ENCODE results near the gene CUEDC2. TPM values are rescaled to one million over a fixed set of nuclear protein-coding genes. Genes with fewer than 3 reads are reported as not detected.

The CUEDC2 gene
- total RNA-seq, 4 donors from 2014 or later = 5.2 to 35.2 (median 33.5) TPM

- peaks cover 0 to 81% (median 39%) of the 10 kb centered on the region in 4 donors for H3K36me3 ChIP-seq
- H3K27ac ChIP-seq = no peak overlapping the region
- H3K9me3 ChIP-seq = no peaks in the 10 kb centered on the region
- intact Hi-C loops (cut with DNase I; ENCODE audit: low total_unique reads) = no loop called here
- TF ChIP-seq EP300 (IDR thresholded peaks at IDR 0.05; ENCODE audit: low read depth) (no peak), POLR2A (IDR thresholded peaks at IDR 0.05) (no peak), POLR2AphosphoS5 (IDR thresholded peaks at IDR 0.05) (no peak), CTCF (IDR thresholded peaks at IDR 0.05) (no peak)
- H3K4me3 ChIP-seq = no peak overlapping the region
- H3K4me1 ChIP-seq = no peaks in the 10 kb centered on the region
- in situ Hi-C loops (cut with MboI; ENCODE audit: low pct_ligation_motif_present in 1 of 4, low pct_unique_long_range_greater_than_20kb in 1 of 4, low sequenced_read_pairs in 3 of 4) = loop anchor here in 1 of 4 donors (25.0 kb wide), 1 partner anchor 212 kb away; no protein-coding TSS in a partner anchor
- H3K27me3 ChIP-seq = no peaks in the 10 kb centered on the region
- DNase-seq = no peak
- 91 to 97% methylated on average over 5 to 7 of the region's 7 CpGs for WGBS, 2 donors (ENCODE audit: low coverage in 1 of 2)
Measured at GRCh38 chr10:102375250-102375649, 57.1 kb downstream of the CUEDC2 start.

Small RNA genes within 50 kb of the gene (small RNA-seq; reads per million reads assigned to genes)
- 2,900 to 6,899 (median 5,328) reads per million in 4 donors for gene MIR146B

Other genes starting within 250 kb of the CUEDC2 start
- not detected for gene ELOVL3, start 206.3 kb downstream of the CUEDC2 start, total RNA-seq
- gene PITX3, start 191.1 kb downstream of the CUEDC2 start, total RNA-seq = not detected
- 10 to 100 TPM; 60.5 to 97.6 (median 67.5) TPM for gene GBF1, start 187.0 kb downstream of the CUEDC2 start, total RNA-seq
- 10 to 100 TPM in 3 of 4 donors, 1 to 10 TPM in 1; 4.4 to 24.5 (median 17.8) TPM for gene NFKB2, start 36.9 kb downstream of the CUEDC2 start, total RNA-seq
- gene PSD, start 13.8 kb downstream of the CUEDC2 start, total RNA-seq = 10 to 100 TPM; 38.9 to 56.1 (median 49.4) TPM
- gene FBXL15, start 11.7 kb downstream of the CUEDC2 start, total RNA-seq = 10 to 100 TPM; 16.7 to 56.3 (median 46.0) TPM
- gene C10orf95, start 19.0 kb upstream of the CUEDC2 start, total RNA-seq = 10 to 100 TPM in 1 of 4 donors, 1 to 10 TPM in 1, under 1 TPM in 2; 0.48 to 34.4 (median 1.1) TPM
- 10 to 100 TPM; 49.7 to 90.8 (median 79.4) TPM for gene ACTR1A, start 70.1 kb upstream of the CUEDC2 start, total RNA-seq
- 10 to 100 TPM in 1 of 4 donors, 1 to 10 TPM in 3; 5.4 to 13.8 (median 6.6) TPM for gene SUFU, start 71.4 kb upstream of the CUEDC2 start, total RNA-seq
- gene TRIM8, start 211.9 kb upstream of the CUEDC2 start, total RNA-seq = 100 to 1,000 TPM in 1 of 4 donors, 10 to 100 TPM in 3; 59.1 to 108 (median 66.8) TPM

Data from transverse colon (tissue), 4 donors.